NCI-H446 treated with DMSO at 0.1 percent for 48 hours (cell line): ENCODE results near the gene IL17RB.

ENCODE experiments used
- DNase-seq: peaks from one replicate; lab custom pipeline; 2025; lab: John Stamatoyannopoulos, UW

IL17RB gene

DNA sequence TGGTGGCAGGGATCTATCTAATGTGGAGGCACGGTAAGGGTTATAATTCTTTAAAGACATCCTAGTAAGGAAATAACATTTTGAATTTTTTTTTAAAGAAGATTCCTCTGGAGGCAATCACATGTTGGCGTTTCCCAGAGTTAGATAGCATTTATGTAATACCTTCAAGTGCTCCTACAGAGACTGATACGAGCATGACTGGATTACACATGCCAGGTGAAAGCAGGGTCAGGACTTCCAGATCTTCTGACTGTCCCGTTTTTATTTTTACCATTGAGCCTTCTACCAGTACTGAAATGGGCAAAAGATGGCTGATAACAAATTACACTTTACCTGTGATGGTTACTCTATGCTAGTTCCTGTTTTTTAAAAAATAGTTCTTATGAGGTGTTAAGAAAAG, 13.8 kb downstream of the IL17RB start:
- DNase-seq: no peak

DNA sequence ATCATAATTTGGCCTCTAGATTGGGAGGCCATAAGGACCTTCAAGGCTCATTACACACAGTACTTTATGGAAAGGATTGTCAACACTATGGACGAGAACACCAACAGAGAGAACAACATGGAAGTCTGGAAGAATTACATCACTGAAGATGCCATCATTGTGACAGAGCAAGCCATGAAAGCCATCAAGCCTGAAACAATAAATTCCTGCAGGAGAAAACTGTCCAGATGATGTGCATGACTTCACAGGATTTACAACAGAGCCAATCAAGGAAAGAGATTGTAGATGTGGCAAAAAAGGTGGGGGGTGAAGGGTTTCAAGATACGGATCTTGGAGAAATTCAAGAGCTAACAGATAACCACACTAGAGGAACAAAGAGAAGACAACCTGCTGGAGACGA, 15.9 kb downstream of the IL17RB start:
- no peak for DNase-seq

DNA sequence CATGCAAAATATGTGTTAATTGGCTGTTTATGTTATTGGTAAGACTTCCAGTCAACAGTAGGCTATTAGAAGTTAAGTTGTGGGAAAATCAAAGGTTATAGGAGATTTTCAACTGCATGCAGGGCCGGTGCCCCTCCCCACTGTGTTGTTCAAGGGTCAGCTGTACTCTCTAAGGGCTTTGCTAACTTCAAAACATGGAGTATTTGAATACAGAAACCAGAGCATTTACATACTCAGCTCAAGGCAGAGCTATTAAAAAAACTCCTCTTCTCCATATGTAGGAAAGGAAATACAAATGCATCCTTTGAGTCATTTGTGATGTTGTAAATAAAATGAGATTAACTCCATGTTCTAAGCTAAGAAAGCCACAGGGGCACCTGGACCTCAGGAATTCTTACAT, 16.8 kb downstream of the IL17RB start:
- no peak for DNase-seq

DNA sequence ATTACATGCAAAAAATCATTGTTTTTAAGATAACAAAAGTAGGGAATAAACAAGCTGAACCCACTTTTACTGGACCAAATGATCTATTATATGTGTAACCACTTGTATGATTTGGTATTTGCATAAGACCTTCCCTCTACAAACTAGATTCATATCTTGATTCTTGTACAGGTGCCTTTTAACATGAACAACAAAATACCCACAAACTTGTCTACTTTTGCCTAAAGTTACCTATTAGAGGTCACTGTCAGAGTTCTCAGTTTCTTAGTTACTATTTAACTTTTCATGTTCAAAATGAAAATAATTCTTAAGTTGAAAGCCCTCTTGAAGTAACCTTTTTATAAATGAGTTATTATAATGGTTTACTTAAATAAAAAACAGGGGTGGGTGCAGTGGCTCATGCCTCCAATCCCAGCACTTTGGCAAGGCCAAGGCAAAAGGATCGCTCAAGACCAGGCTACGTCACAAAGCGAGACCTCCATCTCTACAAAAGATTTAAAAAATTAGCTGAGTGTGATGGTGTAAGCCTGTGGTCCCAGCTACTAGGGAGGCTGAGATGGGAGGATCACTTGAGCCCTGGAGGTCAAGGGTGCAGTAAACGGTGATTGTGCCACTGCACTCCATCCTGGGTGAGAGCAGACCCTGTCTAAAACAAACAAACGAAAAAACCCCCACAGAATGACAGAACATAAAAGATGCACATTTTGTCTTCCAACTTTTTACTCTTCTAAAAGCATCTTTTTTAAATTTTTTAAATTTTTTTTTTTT, 19.5 kb downstream of the IL17RB start:
- no peak for DNase-seq

DNA sequence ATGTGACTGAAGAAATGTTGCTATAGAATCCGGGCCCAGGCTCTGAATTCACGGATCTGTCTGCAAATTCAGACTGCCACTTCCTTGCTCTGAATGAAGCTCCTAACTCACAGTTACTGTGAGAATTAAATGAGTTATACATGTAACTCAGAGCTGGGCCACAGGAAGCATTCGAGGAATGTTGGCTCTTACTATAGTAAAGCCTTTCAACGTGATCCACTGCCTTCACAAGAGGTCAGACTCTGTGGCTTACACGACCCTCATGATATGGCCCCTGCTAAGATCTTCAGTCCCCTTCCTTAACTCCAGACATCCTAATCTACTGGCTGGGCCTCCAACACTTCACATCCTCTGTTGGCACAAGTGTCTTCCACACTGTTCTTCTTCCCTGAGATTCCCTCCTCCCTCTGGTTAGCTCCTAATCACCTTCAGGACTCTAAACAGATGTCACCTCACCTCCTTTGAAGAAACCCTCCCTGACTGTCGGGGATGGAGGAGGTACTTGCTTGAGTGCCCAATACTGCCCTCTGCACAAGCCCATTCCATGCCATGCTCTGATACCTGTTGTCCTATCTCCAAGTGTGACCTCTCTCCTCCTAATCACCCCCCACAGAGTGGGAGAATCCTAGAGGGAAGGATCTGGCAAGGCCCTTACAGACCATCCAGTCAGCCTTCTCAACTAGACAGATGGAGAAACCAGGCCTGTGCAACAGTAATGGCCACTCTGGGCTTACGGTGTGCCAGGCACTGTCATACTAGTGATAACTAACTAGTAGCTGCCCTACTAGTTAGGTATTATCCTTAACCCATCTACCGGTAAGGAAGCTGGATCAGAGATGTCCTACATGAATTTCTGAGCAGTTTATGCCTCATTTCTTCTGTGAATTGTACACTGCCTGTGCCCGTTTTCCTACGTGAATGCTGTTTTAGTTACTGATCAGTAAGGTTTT, 34.3 kb downstream of the IL17RB start:
- DNase-seq: no peak

DNA sequence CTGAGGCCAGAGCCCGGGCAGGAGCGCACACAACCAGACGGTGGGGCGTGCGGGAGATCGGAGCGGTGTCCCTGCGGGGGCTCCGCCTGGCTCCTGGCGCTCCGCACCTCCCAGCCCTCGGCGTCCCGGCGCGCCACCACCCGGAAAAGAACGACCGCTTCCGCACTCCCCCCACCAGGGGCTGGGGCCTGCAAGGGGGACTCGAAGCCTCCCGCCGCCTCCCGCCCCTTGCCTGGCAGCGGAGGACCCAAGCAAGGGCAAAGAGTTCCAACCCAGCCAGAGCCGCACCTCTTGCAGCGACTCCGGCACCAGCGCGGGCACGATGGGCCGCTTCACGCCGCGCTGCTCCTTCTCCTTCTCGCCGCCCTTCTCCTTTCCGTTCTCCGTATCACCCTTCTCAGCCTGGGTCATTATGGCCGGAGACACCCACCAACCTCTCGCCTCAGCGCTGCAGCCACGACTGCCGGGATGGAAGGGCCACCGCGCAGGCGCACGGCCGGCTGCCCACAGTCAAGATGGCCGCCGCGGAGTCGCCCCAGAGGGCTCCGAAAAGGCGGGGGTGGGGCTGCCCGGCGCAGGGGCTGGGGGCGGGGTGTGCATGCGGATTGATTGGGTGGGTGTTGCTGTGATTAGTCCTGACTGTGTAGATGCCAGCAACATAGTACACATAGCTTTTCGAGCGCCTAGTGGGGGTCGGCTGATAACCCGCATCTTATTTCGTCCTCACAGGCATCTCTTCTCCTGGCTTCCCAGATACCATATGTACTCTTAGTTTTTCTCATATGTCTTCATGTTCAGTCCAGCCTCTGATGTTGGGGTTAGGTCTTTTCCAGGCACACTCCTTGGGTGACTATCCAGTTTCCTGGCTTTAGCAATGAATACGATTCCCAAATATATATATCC, 35.6 kb downstream of the IL17RB start, which contains the start of gene ACTR8:
TSS of gene ACTR8 (minus strand) at position 462 of the 903 bp plus-strand sequence. CDS start at position 411, 51 bp downstream.
- DNase-seq: peak; percentile 27

DNA sequence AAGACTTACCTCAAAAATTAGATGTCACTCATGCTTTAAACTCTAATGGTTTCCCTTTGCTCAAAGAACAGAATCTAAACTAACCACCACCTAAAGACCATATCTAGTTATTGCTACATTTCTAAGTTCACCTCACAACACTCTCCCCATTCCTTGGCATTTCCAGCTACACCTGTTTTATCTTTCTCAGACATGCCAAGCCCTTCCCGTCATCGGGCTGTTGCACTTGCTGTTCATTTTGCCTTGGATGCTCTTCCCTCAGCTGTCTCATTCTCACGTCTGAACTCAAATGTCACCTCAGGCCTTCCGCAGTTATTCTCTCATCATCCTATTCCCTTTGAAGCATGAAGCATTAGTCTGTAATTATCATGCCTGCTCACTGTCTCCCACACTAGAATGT, 36.6 kb downstream of the IL17RB start:
- no peak for DNase-seq

DNA sequence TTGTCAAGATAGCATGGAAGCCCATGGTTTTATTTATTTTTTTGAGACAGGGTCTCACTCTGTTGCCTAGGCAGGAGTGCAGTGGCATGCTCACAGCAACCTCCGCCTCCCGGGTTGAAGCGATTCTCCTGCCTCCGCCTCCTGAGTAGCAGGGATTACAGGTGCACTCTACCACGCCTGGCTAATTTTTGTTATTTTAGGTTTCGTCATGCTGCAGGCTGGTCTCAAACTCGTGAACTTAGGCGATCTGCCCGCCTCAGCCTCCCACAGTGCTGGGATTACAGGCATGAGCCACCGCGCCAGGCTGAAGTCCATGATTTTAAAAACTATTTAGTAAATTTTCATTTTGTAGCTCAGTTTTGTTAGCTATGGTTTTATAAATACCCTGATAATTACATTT, 38.3 kb downstream of the IL17RB start:
- DNase-seq: no peak

DNA sequence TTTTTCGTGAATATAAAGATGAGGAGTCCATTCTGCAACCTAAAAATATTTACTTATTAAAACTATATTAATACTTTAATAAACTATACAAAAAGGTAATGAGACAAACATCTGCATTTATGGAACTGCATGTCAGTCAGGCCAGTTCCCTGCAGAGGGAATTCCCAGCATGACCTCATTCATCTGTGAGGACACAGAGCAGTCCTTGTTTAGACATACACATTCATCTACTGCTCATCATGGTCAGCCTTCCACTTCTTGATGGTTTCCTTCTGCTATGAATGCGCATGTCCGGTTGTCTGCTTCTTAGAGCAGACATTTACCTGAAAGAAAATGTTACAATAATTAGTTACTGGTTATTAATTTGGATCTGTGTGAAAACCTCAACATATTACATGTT, 38.9 kb downstream of the IL17RB start:
- DNase-seq: no peak

DNA sequence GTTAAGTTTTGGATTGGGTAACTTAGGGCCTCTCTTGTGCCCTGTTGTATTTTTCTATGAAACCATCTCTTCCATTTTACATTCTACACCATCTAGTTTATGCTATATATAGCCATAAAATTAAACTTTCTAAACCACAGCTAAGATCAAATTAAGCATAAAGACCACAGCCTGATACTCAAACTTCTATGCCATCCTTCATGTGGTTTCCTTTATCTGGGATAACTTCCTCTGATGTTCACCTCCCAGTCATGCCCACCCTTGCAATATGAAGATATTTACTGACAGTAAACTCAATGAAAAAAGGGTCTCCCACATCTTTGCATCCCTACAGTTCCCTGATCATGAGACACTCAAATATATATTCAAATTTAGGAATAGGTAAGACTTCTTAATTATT, 41.1 kb downstream of the IL17RB start:
- DNase-seq: no peak

DNA sequence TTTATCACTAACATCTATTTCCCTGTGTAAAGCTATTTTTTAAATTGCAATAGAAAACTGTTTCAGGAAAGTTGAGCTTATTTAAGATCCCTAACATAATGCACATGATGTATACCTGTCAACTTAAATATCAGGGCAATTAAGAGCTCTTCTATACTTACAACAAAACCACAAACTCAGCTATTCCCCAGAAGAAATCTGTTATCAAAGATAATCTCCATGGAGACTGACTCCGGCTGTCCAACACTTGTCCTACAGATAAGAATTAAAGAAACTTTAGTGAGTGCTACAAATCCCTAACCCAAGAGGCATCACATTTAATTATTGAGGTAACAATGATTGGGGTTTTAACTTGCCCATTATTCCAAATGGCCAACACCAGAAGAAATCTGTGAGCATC, 41.9 kb downstream of the IL17RB start:
- DNase-seq: no peak

DNA sequence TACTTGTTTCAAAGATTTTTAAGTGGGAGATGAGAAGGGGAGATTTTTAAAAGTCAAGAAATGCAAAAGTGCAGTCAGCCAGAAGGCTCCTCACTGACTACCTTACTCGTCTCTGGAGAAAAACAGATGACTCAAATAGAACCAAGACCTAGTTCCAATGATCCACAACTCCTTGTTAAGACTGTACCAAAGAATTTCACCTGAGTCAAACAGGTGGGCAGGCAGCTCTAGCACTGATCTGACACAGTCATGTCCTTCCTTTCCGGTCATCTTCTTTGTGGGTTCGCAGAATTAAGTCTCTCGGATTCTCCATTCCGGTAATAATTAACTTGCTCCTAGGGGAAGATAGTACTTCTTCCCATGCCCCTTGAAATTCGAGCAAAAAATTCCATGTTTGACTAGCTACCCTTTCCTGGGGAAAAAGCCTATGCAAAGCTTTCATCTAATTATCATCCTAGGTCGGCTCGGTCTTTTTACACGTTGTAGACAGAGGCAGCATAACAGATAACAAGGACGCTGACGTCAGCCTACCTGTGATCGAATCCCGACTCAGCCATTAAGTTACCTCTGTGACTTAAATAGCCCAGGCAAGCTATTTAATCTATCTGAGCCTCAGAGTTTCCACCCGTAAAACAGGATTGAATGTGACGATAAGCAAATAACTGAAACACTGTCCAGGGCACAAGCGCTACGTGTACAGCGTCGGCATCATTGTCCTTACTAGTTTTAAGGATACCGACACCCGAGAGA, 44.5 kb downstream of the IL17RB start:
- DNase-seq: no peak

DNA sequence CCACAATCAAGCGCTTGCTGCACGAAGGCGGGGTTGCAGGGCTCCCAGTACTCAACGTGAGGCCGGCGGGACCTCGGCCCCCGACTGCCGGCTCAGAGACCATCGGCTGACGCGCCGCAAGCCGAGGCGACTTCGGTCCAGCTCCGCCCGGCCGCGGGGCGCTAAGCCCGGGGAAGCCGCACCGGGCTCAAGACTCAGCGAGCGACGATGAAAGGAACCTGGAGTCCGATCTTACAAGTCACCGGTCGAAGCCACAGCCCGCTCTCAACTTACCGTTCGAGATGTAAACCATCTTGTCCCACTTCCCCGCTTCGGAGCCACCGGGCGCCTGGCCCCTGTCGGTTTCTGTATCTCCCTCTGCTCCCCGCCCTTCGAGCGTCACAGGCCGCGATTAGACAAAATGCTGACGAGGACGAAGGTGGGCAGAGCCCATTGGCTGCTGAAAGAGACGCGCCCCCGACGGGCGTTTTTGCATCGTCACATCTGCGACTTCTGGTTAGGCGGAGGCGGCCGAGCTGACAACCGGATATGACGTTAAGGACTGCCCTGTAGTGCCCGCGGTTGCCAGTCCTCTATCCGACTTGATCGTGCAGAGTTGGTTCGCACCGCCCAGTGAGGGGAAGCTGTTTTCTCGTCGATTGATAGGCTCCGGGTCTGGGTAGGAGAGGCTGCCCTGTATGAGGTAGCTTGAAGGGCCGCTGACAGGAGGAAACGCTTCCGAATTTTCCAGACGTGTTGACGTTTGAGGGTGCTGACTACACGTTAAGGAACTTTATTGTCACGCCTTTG, 45.3 kb downstream of the IL17RB start, which contains the start of gene SELENOK:
TSS of gene SELENOK (minus strand) at position 363 of the 789 bp plus-strand sequence.
- DNase-seq: peak; percentile 95

DNA sequence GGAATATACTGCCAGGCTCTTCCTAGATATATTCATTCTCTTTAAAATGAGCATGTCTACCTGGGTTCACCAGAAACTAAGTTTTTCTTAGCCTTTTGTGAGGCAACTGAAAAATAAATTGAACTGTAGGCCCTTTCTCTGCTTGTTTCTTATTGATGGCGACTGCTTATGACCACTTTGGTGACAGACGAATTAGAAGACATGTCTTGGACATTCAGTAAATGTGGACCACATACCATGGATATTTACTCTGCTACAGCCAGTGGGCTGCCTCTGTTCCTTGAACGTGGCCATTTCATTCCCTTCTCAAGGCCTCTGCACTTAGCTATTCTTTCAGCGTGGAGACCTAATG, 45.9 kb downstream of the IL17RB start:
- DNase-seq: no peak

DNA sequence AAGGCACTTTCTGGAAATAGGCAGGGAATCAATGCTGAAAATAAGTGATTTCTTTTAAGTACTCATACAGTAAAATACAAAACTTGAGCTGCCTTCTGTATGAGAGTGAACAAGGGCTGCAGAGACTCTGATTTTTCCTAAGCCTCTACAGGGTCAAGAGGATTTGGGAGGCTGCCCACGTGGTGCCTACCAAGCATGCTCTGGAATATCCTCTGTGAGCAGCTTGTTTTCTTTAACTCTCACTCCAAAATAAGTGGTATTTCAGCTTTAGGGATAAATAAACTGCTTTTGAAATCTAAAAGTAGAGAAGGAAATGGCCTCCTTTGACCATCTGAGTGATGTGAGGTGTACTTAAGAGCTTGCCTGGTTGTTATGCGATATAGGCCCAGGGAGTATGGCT, 53.4 kb downstream of the IL17RB start:
- DNase-seq: no peak

DNA sequence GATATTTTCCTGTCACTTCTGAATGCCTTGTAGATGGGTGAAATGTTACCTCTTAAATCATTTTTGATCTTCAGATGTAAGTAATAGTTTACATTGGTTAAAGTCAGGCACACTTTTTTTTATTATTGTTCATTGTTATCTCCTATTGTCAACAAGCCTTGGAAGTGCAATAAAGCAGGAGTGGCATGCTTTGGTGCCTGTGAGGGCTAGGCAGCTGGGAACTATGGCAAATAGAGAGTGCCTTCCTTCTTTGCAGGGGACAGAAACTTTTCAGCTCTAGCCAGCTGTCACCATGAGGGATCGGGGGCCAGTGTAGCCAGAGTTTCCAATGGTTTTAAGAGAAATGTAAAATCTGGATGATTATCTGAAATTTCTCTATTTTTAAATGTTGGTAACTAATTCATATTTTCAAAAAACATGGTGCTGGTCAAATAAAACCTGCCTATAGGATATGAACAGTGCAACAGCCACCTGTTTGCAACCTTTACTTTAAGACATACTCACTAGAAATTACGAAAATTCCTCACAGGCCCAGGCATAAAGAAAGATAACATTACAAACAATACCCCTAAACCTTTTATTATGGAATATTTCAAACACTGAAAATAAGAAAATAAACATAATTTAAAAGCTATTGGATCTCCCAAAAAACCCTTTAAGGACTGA, 54.4 kb downstream of the IL17RB start:
- no peak for DNase-seq

DNA sequence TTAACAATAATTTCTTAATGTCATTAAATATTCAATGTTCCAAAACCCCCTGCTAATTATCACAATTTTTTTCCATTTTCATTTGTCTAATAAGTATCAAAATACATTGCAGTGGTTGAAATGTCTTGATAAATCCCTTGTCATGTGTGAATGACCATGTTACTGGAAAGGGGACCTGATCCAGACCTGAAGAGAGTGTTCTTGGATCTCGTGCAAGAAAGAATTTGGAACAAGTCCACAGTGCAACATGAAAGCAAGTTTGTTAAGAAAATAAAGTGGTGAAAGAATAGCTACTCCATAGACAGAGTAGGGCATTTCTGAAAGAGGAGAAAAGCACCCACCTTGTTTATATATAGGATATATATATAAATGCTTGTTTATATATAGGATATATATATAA, 55.7 kb downstream of the IL17RB start:
- no peak for DNase-seq

DNA sequence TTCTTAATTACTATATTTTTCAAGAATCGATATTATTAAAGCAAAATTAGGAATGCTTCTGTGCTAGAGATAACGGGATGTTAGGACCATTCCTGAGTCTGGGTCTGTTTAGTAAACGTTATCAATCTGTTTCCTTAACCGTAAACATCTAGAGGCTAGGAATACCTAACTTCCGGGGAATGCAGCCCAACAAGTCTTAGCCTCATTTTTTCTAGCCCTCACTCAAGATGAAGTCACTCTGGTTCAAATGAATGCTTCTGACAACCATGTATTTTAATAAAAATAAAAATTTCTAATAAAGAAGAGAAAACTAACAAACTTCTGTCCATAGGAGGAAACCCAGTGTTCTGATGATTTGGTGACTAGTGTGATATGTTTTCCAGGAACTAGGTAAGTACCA, 56.3 kb downstream of the IL17RB start:
- no peak for DNase-seq

DNA sequence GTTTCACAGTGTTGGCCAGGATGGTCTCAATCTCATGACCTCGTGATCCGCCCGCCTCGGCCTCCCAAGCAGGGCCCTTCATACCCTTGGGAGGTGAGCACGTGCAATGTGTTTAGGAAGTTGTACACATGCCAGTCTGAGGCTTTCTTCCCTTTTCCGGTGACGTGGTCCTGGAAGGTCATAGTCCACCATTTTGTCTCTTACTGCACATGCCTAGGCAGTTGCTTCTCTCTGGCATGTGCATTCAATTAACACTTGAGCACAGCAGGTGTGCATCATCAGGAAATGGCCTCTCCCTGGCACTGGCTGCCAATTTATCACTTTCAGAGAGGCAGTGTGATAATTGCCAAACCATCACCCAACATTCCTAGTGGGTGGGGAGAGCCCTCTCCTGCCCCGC, 67.0 kb downstream of the IL17RB start:
- no peak for DNase-seq
